PC-3 (cell line): ENCODE data around the gene MYBPH. TPM values are rescaled to one million over a fixed set of nuclear protein-coding genes. Genes with fewer than 3 reads are reported as not detected.

ENCODE experiments used
- ATAC-seq: fragments of 200-7000 bp; cut with Tn5 transposase; 2 replicates; pipeline ENCODE4 v1.9.1; 2020; ENCODE audit warnings: mild to moderate bottlenecking, moderate library complexity
- BruUV-seq: library from RNA; stranded (reverse); fragments of 400-500 nt; replicated peaks from 2 replicates; lab custom pipeline; 2021; lab: Mats Ljungman, UMichigan
- CTCF ChIA-PET: fragments of 300-600 bp; sonication (Branson Sonifier 250); formaldehyde crosslinking; loops from one replicate; lab custom pipeline; 2022; ENCODE audit warnings: antibody characterized with exemption; lab: Charles Lee
- POLR2A ChIA-PET: fragments of 300-600 bp; sonication (Branson Sonifier 250); formaldehyde crosslinking; loops from one replicate; lab custom pipeline; 2022; ENCODE audit warnings: antibody characterized with exemption; ENCODE audit not compliant: unreplicated experiment; lab: Charles Lee
- DNase-seq: peaks from one replicate; pipeline ENCODE4 v3.0.0-alpha.2; 2015
- H2AFZ ChIP-seq: fragments of 300-600 bp; sonication (generic); 2 replicates; pipeline ENCODE4 v1.6.0; 2016; ENCODE audit warnings: antibody characterized with exemption, low read length
- H3F3A ChIP-seq: fragments of 300-600 bp; sonication (generic); one replicate; pipeline ENCODE4 v1.6.0; 2017; ENCODE audit warnings: antibody characterized with exemption, low read length, control low read depth, mild to moderate bottlenecking; ENCODE audit not compliant: unreplicated experiment
- H3K27ac ChIP-seq: fragments of 300-600 bp; sonication (generic); 2 replicates; pipeline ENCODE4 v1.5.1; 2016; ENCODE audit warnings: mild to moderate bottlenecking, low read length
- H3K27me3 ChIP-seq: fragments of 300-600 bp; sonication (generic); 2 replicates; pipeline ENCODE4 v1.6.1; 2016; ENCODE audit warnings: low read length, mixed read lengths
- H3K36me3 ChIP-seq: fragments of 300-600 bp; sonication (generic); 2 replicates; pipeline ENCODE4 v1.6.1; 2016; ENCODE audit warnings: low read depth, mixed run types, low read length, mixed read lengths
- H3K4me1 ChIP-seq: fragments of 300-600 bp; sonication (generic); 2 replicates; pipeline ENCODE4 v1.5.1; 2016; ENCODE audit warnings: low read length; ENCODE audit not compliant: insufficient read depth
- H3K4me2 ChIP-seq: fragments of 300-600 bp; sonication (generic); 2 replicates; pipeline ENCODE4 v1.6.0; 2016; ENCODE audit warnings: low read length
- H3K4me3 ChIP-seq: fragments of 300-600 bp; sonication (generic); 2 replicates; pipeline ENCODE4 v1.5.1; 2016; ENCODE audit warnings: mild to moderate bottlenecking, low read length, mixed read lengths
- H3K79me2 ChIP-seq: fragments of 300-600 bp; sonication (generic); 2 replicates; pipeline ENCODE4 v1.6.1; 2017; ENCODE audit warnings: low read length, mixed read lengths
- H3K9ac ChIP-seq: fragments of 300-600 bp; sonication (generic); 2 replicates; pipeline ENCODE4 v1.6.0; 2016; ENCODE audit warnings: mild to moderate bottlenecking, low read length
- H3K9me2 ChIP-seq: fragments of 300-600 bp; sonication (generic); replicated peaks from 2 replicates; pipeline ENCODE4 v1.6.1; 2016; ENCODE audit warnings: mixed run types, low read length, mixed read lengths
- H3K9me3 ChIP-seq: fragments of 300-600 bp; sonication (generic); 2 replicates; pipeline ENCODE4 v1.6.1; 2016; ENCODE audit warnings: low read length, mixed read lengths
- H4K20me1 ChIP-seq: fragments of 300-600 bp; sonication (generic); 2 replicates; pipeline ENCODE4 v1.6.1; 2016; ENCODE audit warnings: low read length, mixed read lengths
- EZH2 ChIP-seq: fragments of 300-600 bp; sonication (generic); IDR thresholded peaks from one replicate; pipeline ENCODE4 v1.6.1; 2017; ENCODE audit warnings: antibody characterized with exemption, mild to moderate bottlenecking, low read length; ENCODE audit not compliant: unreplicated experiment
- EZH2phosphoT487 ChIP-seq: fragments of 300-600 bp; sonication (generic); IDR thresholded peaks from 2 replicates; pipeline ENCODE4 v1.6.1; 2018; ENCODE audit warnings: mild to moderate bottlenecking, antibody characterized with exemption, low read length, borderline replicate concordance
- intact Hi-C: fragments of 100-400 bp; cut with micrococcal nuclease; formaldehyde crosslinking; loops from 2 replicates; pipeline ENCODE4 v1.9.0; 2023
- total RNA-seq: library from RNA; depleted of rRNA; stranded (reverse); fragments of >200 nt; gene quantifications from 2 replicates; pipeline ENCODE4 v1.2.3, GENCODE V29; 2014
- TF ChIP-seq, protein P1 (sequence below): fragments of 300-600 bp; sonication (generic); conservative IDR thresholded peaks from 2 replicates; pipeline ENCODE4 v1.5.1; 2017; ENCODE audit warnings: antibody characterized with exemption, low read depth, mild to moderate bottlenecking, low read length

The MYBPH gene
- total RNA-seq, 1 experiment from 2014 or later: not detected

DNA sequence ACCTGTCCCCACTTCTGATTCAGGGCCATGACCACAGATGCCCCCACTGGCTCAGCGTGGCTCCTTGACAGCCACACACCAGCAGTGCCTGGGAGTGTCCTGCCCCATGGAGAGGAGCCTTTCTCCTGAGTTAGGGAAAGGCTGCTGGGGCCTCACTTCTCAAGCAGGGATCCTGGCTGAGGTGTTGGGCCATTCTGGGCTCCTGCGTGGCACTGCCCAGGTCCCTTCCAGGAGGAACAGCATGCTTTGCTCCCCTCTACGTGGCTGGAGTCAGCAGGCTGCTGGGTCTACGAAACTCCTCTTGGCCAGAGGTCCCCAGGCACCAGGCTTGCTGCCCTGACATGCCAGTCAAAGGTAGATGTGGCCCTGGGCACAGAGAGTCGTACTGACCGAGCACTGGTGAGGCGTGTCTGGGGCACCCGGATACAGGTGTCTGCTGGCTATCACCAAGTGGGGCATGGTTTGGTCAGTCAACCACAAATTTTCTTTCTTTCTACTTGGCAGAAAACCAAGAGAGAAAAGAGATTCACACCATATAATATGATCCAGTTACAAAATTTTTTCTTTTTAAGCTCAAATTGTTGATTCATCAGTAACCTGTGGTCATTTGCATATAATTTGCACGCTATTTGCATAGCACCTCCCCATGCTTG, 44.0 kb downstream of the MYBPH start:
- Histone ChIP-seq H2AFZ (no peak overlapping the region), H3K9ac (no peak overlapping the region), H3K9me2 (no peaks in the 10 kb centered on the region), H3K4me2 (no peak overlapping the region), H3K4me3 (no peak overlapping the region), H3K4me1 (peaks cover 9% of the 10 kb centered on the region), H3K9me3 (no peaks in the 10 kb centered on the region), H3K27me3 (peaks cover 21% of the 10 kb centered on the region), H4K20me1 (no peaks in the 10 kb centered on the region), H3F3A (no peaks in the 10 kb centered on the region), H3K27ac (no peak overlapping the region), H3K79me2 (no peaks in the 10 kb centered on the region), H3K36me3 (no peaks in the 10 kb centered on the region)
- TF ChIP-seq, protein P1, sequence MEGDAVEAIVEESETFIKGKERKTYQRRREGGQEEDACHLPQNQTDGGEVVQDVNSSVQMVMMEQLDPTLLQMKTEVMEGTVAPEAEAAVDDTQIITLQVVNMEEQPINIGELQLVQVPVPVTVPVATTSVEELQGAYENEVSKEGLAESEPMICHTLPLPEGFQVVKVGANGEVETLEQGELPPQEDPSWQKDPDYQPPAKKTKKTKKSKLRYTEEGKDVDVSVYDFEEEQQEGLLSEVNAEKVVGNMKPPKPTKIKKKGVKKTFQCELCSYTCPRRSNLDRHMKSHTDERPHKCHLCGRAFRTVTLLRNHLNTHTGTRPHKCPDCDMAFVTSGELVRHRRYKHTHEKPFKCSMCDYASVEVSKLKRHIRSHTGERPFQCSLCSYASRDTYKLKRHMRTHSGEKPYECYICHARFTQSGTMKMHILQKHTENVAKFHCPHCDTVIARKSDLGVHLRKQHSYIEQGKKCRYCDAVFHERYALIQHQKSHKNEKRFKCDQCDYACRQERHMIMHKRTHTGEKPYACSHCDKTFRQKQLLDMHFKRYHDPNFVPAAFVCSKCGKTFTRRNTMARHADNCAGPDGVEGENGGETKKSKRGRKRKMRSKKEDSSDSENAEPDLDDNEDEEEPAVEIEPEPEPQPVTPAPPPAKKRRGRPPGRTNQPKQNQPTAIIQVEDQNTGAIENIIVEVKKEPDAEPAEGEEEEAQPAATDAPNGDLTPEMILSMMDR: no peak
- TF ChIP-seq EZH2 (no peak), EZH2phosphoT487 (no peak)
- ChIA-PET CTCF (no interaction called here), POLR2A (no interaction called here)
- ATAC-seq (no peak), DNase-seq (no peak)
- no TSS peak for BruUV-seq
- intact Hi-C loops: no loop called here

DNA sequence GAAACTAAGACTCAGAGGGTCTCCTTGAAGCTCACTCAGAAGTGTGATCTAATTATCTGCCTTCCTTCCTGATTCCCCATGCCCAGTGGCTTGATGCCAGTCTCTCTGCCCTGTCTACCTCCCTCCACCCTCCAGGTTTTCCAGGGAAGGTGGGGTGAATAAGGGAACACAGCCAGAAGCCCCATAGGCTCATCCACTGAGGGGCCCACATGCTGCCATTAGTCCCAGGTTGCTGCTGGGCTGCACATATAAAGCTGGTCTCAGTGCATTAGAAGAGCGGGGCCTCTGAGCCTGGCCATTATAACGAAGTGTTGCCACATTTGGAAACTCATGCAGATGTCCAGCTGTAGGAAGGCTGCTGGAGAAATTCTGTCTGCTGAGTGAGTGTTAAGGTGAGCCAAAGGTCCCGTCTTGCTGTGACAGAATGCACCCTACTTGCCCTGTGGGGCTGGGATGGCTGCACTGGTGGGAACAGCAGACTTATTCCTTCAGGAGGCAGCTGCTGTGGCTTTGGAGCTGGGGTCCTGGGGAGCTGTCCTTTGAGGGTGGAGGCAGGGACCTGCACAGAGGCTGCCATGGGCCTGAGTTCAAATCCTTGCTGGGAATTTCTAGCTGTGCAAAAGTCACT, 45.2 kb downstream of the MYBPH start:
- Histone ChIP-seq H3K9me3 (no peaks in the 10 kb centered on the region), H3K27ac (no peak overlapping the region), H3K4me2 (no peak overlapping the region), H3K27me3 (peaks cover 24% of the 10 kb centered on the region), H3K4me3 (no peak overlapping the region), H3K79me2 (no peaks in the 10 kb centered on the region), H3K9me2 (no peaks in the 10 kb centered on the region), H3F3A (no peaks in the 10 kb centered on the region), H4K20me1 (no peaks in the 10 kb centered on the region), H3K36me3 (no peaks in the 10 kb centered on the region), H3K9ac (no peak overlapping the region), H3K4me1 (0 out of 2 replicates have a peak, but pooled peaks cover under 1% of the 10 kb centered on the region), H2AFZ (no peak overlapping the region)
- ChIA-PET POLR2A (no interaction called here), CTCF (no interaction called here)
- TF ChIP-seq EZH2 (no peak), EZH2phosphoT487 (no peak)
- TF ChIP-seq, protein P1: no peak
- intact Hi-C loops: no loop called here
- no peak for ATAC-seq
- BruUV-seq: no TSS peak
- DNase-seq: no peak
